GM23338 (cell line): ENCODE data around the gene PLG. TPM values are rescaled to one million over a fixed set of nuclear protein-coding genes. Genes with fewer than 3 reads are reported as not detected.

Experiments
- ATAC-seq: fragments of 200-7000 bp; cut with Tn5 transposase; 3 replicates; pipeline ENCODE4 v1.9.1; 2020
- DNase-seq: peaks from one replicate; pipeline ENCODE4 v3.0.0-alpha.2; 2015; ENCODE audit warnings: low spot score
- H2AFZ ChIP-seq: fragments of 200-600 bp; sonication (generic); 2 replicates; pipeline ENCODE4 v1.8.0; 2016; ENCODE audit warnings: antibody characterized with exemption, mild to moderate bottlenecking, moderate library complexity
- H3F3A ChIP-seq: fragments of 200-600 bp; sonication (generic); replicated peaks from 2 replicates; pipeline ENCODE4 v1.8.0; 2017; ENCODE audit warnings: antibody characterized with exemption, mixed run types, low read depth
- H3K27ac ChIP-seq: fragments of 200-600 bp; sonication (generic); 2 replicates; pipeline ENCODE4 v1.6.1; 2016; ENCODE audit warnings: low read depth
- H3K27me3 ChIP-seq: fragments of 200-600 bp; sonication (generic); 2 replicates; pipeline ENCODE4 v1.8.0; 2016; ENCODE audit warnings: mild to moderate bottlenecking, mixed run types, moderate library complexity; ENCODE audit not compliant: insufficient read depth
- H3K36me3 ChIP-seq: fragments of 200-600 bp; sonication (generic); 2 replicates; pipeline ENCODE4 v1.8.0; 2016; ENCODE audit warnings: mild to moderate bottlenecking; ENCODE audit not compliant: insufficient read depth
- H3K4me1 ChIP-seq: fragments of 200-600 bp; sonication (generic); 2 replicates; pipeline ENCODE4 v1.8.0; 2016; ENCODE audit warnings: mild to moderate bottlenecking, moderate library complexity; ENCODE audit not compliant: insufficient read depth
- H3K4me2 ChIP-seq: fragments of 200-600 bp; sonication (generic); 2 replicates; pipeline ENCODE4 v1.7.1; 2017; ENCODE audit warnings: mixed run types
- H3K4me3 ChIP-seq: fragments of 200-600 bp; sonication (generic); 2 replicates; pipeline ENCODE4 v1.6.1; 2016; ENCODE audit warnings: mixed run types
- H3K79me2 ChIP-seq: fragments of 200-600 bp; sonication (generic); replicated peaks from 2 replicates; pipeline ENCODE4 v1.8.0; 2017; ENCODE audit warnings: mild to moderate bottlenecking; ENCODE audit not compliant: insufficient read depth
- H3K9me2 ChIP-seq: fragments of 200-600 bp; sonication (generic); 2 replicates; pipeline ENCODE4 v1.8.0; 2017; ENCODE audit not compliant: insufficient read depth
- H4K20me1 ChIP-seq: fragments of 200-600 bp; sonication (generic); replicated peaks from 2 replicates; pipeline ENCODE4 v1.8.0; 2017; ENCODE audit warnings: mild to moderate bottlenecking; ENCODE audit not compliant: insufficient read depth
- H3K27ac Mint-ChIP-seq: 2 replicates; pipeline ENCODE4 v1.8.0; 2020; ENCODE audit warnings: inconsistent platforms, mild to moderate bottlenecking, moderate library complexity, mixed read lengths
- H3K27me3 Mint-ChIP-seq: 3 replicates; pipeline ENCODE4 v1.8.0; 2022; ENCODE audit warnings: low read depth, mild to moderate bottlenecking, moderate library complexity, mixed read lengths, inconsistent platforms; ENCODE audit not compliant: insufficient read depth, poor library complexity
- H3K36me3 Mint-ChIP-seq: 3 replicates; pipeline ENCODE4 v1.8.0; 2021; ENCODE audit warnings: low read depth, mild to moderate bottlenecking, inconsistent platforms, moderate library complexity, mixed read lengths
- H3K4me1 Mint-ChIP-seq: 3 replicates; pipeline ENCODE4 v1.8.0; 2020; ENCODE audit warnings: mild to moderate bottlenecking, inconsistent platforms, mixed read lengths
- H3K4me3 Mint-ChIP-seq: 3 replicates; pipeline ENCODE4 v1.8.0; 2021; ENCODE audit warnings: moderate library complexity, mild to moderate bottlenecking, inconsistent platforms, mixed read lengths
- H3K9me3 Mint-ChIP-seq: 3 replicates; pipeline ENCODE4 v1.8.0; 2020; ENCODE audit warnings: moderate library complexity, mild to moderate bottlenecking, inconsistent platforms, mixed read lengths
- CREB1 ChIP-seq: fragments of 250-450 bp; sonication (Bioruptor Pico); IDR thresholded peaks from 2 replicates; pipeline ENCODE4 v1.5.0; 2020; ENCODE audit warnings: low read depth, mild to moderate bottlenecking, moderate library complexity
- CTCF ChIP-seq, 2 experiments: fragments of 200-600 bp in 1 of 2; sonication (generic) in 1 of 2; conservative IDR thresholded peaks; 2 replicates each; pipeline versions ENCODE4 v1.5.1 to v1.6.1; 2016 to 2017; ENCODE audit warnings: antibody characterized with exemption in 2 of 2, low read depth in 2 of 2, mild to moderate bottlenecking in 2 of 2, moderate library complexity in 1 of 2
- ETS1 ChIP-seq: IDR thresholded peaks from 2 replicates; pipeline ENCODE4 v1.6.1; 2016; ENCODE audit warnings: antibody characterized with exemption
- EZH2 ChIP-seq: fragments of 200-600 bp; sonication (generic); IDR thresholded peaks from one replicate; pipeline ENCODE4 v1.8.0; 2017; ENCODE audit warnings: antibody characterized with exemption, mild to moderate bottlenecking, low read depth; ENCODE audit not compliant: unreplicated experiment
- EZH2phosphoT487 ChIP-seq: fragments of 200-600 bp; sonication (generic); IDR thresholded peaks from one replicate; pipeline ENCODE4 v1.8.1; 2018; ENCODE audit warnings: antibody characterized with exemption; ENCODE audit not compliant: unreplicated experiment
- JUNB ChIP-seq: IDR thresholded peaks from one replicate; pipeline ENCODE4 v1.6.1; 2016; ENCODE audit warnings: antibody characterized with exemption; ENCODE audit not compliant: unreplicated experiment
- NANOG ChIP-seq: IDR thresholded peaks from 2 replicates; pipeline ENCODE4 v1.6.1; 2016; ENCODE audit warnings: antibody characterized with exemption, borderline replicate concordance
- POLR2AphosphoS5 ChIP-seq: IDR thresholded peaks from 2 replicates; pipeline ENCODE4 v1.6.1; 2016; ENCODE audit warnings: antibody characterized with exemption, low read depth
- STAT1 ChIP-seq: IDR thresholded peaks from one replicate; pipeline ENCODE4 v1.6.1; 2016; ENCODE audit warnings: antibody characterized with exemption; ENCODE audit not compliant: unreplicated experiment
- ZNF114 ChIP-seq: fragments of 250-450 bp; sonication (Bioruptor Pico); IDR thresholded peaks from 2 replicates; pipeline ENCODE4 v1.5.0; 2020; ENCODE audit warnings: mild to moderate bottlenecking, moderate library complexity
- ZNF331 ChIP-seq: fragments of 250-450 bp; sonication (Bioruptor Pico); IDR thresholded peaks from 2 replicates; pipeline ENCODE4 v1.5.0; 2020; ENCODE audit warnings: low read depth, mild to moderate bottlenecking, moderate library complexity
- polyA plus RNA-seq: library from polyadenylated mRNA; unstranded; fragments of >200 nt; fragmentation: Nextera tagmentation; extraction: Ambion mirVana; gene quantifications from 2 replicates; pipeline ENCODE4 v1.2.1, GENCODE V29; 2016
- total RNA-seq: library from RNA; depleted of rRNA; stranded (reverse); fragments of >200 nt; shearing (Covaris generic); gene quantifications from 2 replicates; pipeline ENCODE4 v1.2.3, GENCODE V29; 2014
- TF ChIP-seq, protein P1 (sequence below): fragments of 250-450 bp; sonication (Bioruptor Pico); IDR thresholded peaks from 2 replicates; pipeline ENCODE4 v1.5.0; 2020; ENCODE audit warnings: mild to moderate bottlenecking, moderate library complexity
- TF ChIP-seq, protein P2 (sequence below): IDR thresholded peaks from one replicate; pipeline ENCODE4 v1.6.1; 2018; ENCODE audit warnings: antibody characterized with exemption; ENCODE audit not compliant: unreplicated experiment

PLG gene
- total and polyA plus RNA-seq, 2 experiments from 2014 or later, result not detected

DNA sequence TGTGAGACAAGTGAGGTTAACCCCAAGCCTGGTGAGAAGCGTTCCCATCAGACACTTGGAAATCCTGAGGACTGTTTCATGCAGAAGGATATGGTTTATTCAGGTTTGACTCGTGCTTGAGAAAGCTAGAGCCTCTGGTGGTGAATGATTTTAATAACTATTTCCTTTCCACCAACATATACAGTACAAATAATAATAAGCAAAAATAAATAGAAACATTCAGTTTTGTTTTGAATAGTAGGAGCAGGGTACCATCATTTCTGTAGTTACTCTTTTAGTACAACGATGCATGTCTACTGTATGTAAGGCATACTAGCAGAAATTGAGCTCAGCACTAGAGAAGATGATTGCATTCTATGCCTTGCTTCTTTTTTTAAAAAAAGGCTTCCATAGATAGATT lies 33.5 kb downstream of the PLG start:
- Histone ChIP-seq H3K27ac (no peak overlapping the region), H3K4me1 (no peaks in the 10 kb centered on the region), H3K4me3 (no peak overlapping the region), H3F3A (no peaks in the 10 kb centered on the region), H3K27me3 (no peaks in the 10 kb centered on the region), H2AFZ (no peak overlapping the region), H3K4me2 (no peak overlapping the region), H3K9me2 (no peaks in the 10 kb centered on the region), H3K79me2 (no peaks in the 10 kb centered on the region), H4K20me1 (no peaks in the 10 kb centered on the region), H3K36me3 (no peaks in the 10 kb centered on the region)
- Mint-ChIP-seq H3K27me3 (no peaks in the 10 kb centered on the region), H3K4me3 (no peak overlapping the region), H3K9me3 (no peaks in the 10 kb centered on the region), H3K36me3 (no peaks in the 10 kb centered on the region), H3K4me1 (no peaks in the 10 kb centered on the region), H3K27ac (no peak overlapping the region)
- DNase-seq, result no peak
- no peak for TF ChIP-seq EZH2
- no peak for TF ChIP-seq CREB1
- TF ChIP-seq JUNB, result no peak
- TF ChIP-seq POLR2AphosphoS5, result no peak
- TF ChIP-seq ZNF331 (CRISPR knock-in tag), result no peak
- no peak for TF ChIP-seq CTCF (conservative IDR thresholded peaks at IDR 0.05; ENCODE audit: low read depth in 2 of 2)
- TF ChIP-seq ETS1, result no peak
- TF ChIP-seq, protein P1, sequence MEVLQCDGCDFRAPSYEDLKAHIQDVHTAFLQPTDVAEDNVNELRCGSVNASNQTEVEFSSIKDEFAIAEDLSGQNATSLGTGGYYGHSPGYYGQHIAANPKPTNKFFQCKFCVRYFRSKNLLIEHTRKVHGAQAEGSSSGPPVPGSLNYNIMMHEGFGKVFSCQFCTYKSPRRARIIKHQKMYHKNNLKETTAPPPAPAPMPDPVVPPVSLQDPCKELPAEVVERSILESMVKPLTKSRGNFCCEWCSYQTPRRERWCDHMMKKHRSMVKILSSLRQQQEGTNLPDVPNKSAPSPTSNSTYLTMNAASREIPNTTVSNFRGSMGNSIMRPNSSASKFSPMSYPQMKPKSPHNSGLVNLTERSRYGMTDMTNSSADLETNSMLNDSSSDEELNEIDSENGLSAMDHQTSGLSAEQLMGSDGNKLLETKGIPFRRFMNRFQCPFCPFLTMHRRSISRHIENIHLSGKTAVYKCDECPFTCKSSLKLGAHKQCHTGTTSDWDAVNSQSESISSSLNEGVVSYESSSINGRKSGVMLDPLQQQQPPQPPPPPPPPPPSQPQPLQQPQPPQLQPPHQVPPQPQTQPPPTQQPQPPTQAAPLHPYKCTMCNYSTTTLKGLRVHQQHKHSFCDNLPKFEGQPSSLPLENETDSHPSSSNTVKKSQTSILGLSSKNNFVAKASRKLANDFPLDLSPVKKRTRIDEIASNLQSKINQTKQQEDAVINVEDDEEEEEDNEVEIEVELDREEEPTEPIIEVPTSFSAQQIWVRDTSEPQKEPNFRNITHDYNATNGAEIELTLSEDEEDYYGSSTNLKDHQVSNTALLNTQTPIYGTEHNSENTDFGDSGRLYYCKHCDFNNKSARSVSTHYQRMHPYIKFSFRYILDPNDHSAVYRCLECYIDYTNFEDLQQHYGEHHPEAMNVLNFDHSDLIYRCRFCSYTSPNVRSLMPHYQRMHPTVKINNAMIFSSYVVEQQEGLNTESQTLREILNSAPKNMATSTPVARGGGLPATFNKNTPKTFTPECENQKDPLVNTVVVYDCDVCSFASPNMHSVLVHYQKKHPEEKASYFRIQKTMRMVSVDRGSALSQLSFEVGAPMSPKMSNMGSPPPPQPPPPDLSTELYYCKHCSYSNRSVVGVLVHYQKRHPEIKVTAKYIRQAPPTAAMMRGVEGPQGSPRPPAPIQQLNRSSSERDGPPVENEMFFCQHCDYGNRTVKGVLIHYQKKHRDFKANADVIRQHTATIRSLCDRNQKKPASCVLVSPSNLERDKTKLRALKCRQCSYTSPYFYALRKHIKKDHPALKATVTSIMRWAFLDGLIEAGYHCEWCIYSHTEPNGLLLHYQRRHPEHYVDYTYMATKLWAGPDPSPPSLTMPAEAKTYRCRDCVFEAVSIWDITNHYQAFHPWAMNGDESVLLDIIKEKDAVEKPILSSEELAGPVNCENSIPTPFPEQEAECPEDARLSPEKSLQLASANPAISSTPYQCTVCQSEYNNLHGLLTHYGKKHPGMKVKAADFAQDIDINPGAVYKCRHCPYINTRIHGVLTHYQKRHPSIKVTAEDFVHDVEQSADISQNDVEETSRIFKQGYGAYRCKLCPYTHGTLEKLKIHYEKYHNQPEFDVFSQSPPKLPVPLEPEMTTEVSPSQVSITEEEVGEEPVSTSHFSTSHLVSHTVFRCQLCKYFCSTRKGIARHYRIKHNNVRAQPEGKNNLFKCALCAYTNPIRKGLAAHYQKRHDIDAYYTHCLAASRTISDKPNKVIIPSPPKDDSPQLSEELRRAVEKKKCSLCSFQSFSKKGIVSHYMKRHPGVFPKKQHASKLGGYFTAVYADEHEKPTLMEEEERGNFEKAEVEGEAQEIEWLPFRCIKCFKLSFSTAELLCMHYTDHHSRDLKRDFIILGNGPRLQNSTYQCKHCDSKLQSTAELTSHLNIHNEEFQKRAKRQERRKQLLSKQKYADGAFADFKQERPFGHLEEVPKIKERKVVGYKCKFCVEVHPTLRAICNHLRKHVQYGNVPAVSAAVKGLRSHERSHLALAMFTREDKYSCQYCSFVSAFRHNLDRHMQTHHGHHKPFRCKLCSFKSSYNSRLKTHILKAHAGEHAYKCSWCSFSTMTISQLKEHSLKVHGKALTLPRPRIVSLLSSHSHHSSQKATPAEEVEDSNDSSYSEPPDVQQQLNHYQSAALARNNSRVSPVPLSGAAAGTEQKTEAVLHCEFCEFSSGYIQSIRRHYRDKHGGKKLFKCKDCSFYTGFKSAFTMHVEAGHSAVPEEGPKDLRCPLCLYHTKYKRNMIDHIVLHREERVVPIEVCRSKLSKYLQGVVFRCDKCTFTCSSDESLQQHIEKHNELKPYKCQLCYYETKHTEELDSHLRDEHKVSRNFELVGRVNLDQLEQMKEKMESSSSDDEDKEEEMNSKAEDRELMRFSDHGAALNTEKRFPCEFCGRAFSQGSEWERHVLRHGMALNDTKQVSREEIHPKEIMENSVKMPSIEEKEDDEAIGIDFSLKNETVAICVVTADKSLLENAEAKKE (CRISPR knock-in tag), result no peak
- TF ChIP-seq STAT1, result no peak
- TF ChIP-seq, protein P2, sequence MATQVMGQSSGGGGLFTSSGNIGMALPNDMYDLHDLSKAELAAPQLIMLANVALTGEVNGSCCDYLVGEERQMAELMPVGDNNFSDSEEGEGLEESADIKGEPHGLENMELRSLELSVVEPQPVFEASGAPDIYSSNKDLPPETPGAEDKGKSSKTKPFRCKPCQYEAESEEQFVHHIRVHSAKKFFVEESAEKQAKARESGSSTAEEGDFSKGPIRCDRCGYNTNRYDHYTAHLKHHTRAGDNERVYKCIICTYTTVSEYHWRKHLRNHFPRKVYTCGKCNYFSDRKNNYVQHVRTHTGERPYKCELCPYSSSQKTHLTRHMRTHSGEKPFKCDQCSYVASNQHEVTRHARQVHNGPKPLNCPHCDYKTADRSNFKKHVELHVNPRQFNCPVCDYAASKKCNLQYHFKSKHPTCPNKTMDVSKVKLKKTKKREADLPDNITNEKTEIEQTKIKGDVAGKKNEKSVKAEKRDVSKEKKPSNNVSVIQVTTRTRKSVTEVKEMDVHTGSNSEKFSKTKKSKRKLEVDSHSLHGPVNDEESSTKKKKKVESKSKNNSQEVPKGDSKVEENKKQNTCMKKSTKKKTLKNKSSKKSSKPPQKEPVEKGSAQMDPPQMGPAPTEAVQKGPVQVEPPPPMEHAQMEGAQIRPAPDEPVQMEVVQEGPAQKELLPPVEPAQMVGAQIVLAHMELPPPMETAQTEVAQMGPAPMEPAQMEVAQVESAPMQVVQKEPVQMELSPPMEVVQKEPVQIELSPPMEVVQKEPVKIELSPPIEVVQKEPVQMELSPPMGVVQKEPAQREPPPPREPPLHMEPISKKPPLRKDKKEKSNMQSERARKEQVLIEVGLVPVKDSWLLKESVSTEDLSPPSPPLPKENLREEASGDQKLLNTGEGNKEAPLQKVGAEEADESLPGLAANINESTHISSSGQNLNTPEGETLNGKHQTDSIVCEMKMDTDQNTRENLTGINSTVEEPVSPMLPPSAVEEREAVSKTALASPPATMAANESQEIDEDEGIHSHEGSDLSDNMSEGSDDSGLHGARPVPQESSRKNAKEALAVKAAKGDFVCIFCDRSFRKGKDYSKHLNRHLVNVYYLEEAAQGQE, result no peak
- TF ChIP-seq ZNF114 (CRISPR knock-in tag), result no peak
- no peak for TF ChIP-seq EZH2phosphoT487
- no peak for TF ChIP-seq NANOG
- no peak for ATAC-seq
